Non-pigmented ciliary epithelial cell (primary cell): ENCODE data around the gene UBA3.
A peak's percentile ranks its signal among the peaks of the same experiment; 100 is the strongest.

Experiments
- DNase-seq: peaks from one replicate; pipeline ENCODE4 v3.0.0-alpha.2; 2010; ENCODE audit warnings: low read depth

Gene UBA3

GRCh38 chr3:69080233-69080920, at the start of gene UBA3:
Gene UBA3 (minus strand): TSS chr3:69080365. CDS start chr3:69080353, 12 bp downstream.
- peak; percentile 40 for DNase-seq

GRCh38 chr3:69129531-69129930, 49.4 kb upstream of the UBA3 start:
- DNase-seq, result no peak

- no peak for DNase-seq
Observed at GRCh38 chr3:69128509-69128908, 48.3 kb upstream of the UBA3 start.

GRCh38 chr3:69126999-69127398, 46.8 kb upstream of the UBA3 start:
- DNase-seq, result no peak

GRCh38 chr3:69126216-69126615, 46.1 kb upstream of the UBA3 start:
- no peak for DNase-seq

- no peak for DNase-seq
Observed at GRCh38 chr3:69122403-69122802, 42.2 kb upstream of the UBA3 start, which contains the start of gene LMOD3. Gene LMOD3 (minus strand): TSS chr3:69122595. CDS start chr3:69122386, 209 bp downstream.

GRCh38 chr3:69121950-69122349, 41.8 kb upstream of the UBA3 start:
- DNase-seq, result no peak

- no peak for DNase-seq
Observed at GRCh38 chr3:69121513-69121912, 41.3 kb upstream of the UBA3 start.

- peak; percentile 50 for DNase-seq
Observed at GRCh38 chr3:69120879-69121464, 40.8 kb upstream of the UBA3 start.

- no peak for DNase-seq
Observed at GRCh38 chr3:69119681-69120080, 39.5 kb upstream of the UBA3 start.

- no peak for DNase-seq
Observed at GRCh38 chr3:69119138-69119537, 39.0 kb upstream of the UBA3 start.

- DNase-seq, result no peak
Observed at GRCh38 chr3:69118555-69118954, 38.4 kb upstream of the UBA3 start.

GRCh38 chr3:69116897-69117296, 36.7 kb upstream of the UBA3 start:
- DNase-seq, result no peak

- DNase-seq, result no peak
Observed at GRCh38 chr3:69116162-69116561, 36.0 kb upstream of the UBA3 start.

- DNase-seq, result no peak
Observed at GRCh38 chr3:69115731-69116130, 35.6 kb upstream of the UBA3 start.

GRCh38 chr3:69113536-69113935, 33.4 kb upstream of the UBA3 start:
- no peak for DNase-seq

- no peak for DNase-seq
Observed at GRCh38 chr3:69110941-69111546, 30.9 kb upstream of the UBA3 start.

GRCh38 chr3:69108811-69109210, 28.6 kb upstream of the UBA3 start:
- no peak for DNase-seq

- no peak for DNase-seq
Observed at GRCh38 chr3:69107841-69108240, 27.7 kb upstream of the UBA3 start.

GRCh38 chr3:69105320-69105719, 25.2 kb upstream of the UBA3 start:
- DNase-seq, result no peak

- no peak for DNase-seq
Observed at GRCh38 chr3:69104586-69104985, 24.4 kb upstream of the UBA3 start.

GRCh38 chr3:69103123-69103522, 23.0 kb upstream of the UBA3 start:
- no peak for DNase-seq

- no peak for DNase-seq
Observed at GRCh38 chr3:69102384-69102783, 22.2 kb upstream of the UBA3 start.

- DNase-seq, result no peak
Observed at GRCh38 chr3:69099576-69099975, 19.4 kb upstream of the UBA3 start.
